K562 (cell line): Measurements from ENCODE around the gene PEBP1. TPM values are rescaled to one million over a fixed set of nuclear protein-coding genes. Genes with fewer than 3 reads are reported as not detected.

Source experiments
- ATAC-seq: fragments of 200-7000 bp; cut with Tn5 transposase; 3 replicates; pipeline ENCODE4 v1.9.1; 2020; ENCODE audit warnings: moderate library complexity
- BruUV-seq: library from RNA; stranded (reverse); fragments of 400-500 nt; replicated peaks from 2 replicates; lab custom pipeline; 2021; lab: Mats Ljungman, UMichigan
- CTCF ChIA-PET: fragments of 300-600 bp; formaldehyde crosslinking; extraction: SDS; loops from one replicate; lab custom pipeline; 2021; ENCODE audit warnings: low intra/inter-chr PET ratio; lab: Yijun Ruan, JAX
- POLR2A ChIA-PET: fragments of 300-600, 350-650 bp; sonication (Branson Sonifier 250); formaldehyde crosslinking; extraction: SDS; loops from one replicate; lab custom pipeline; 2021; ENCODE audit warnings: antibody characterized with exemption, inconsistent platforms; lab: Yijun Ruan, JAX
- DNase-seq, 4 experiments: peaks; one replicate each; pipeline versions ENCODE4 v3.0.0 to v3.0.0-alpha.2; 2011 to 2018; ENCODE audit warnings: low spot score in 3 of 4, mixed read lengths in 3 of 4; ENCODE audit errors: extremely low read depth in 1 of 4
- FAIRE-seq: peaks from 2 replicates; lab custom pipeline; 2011; peaks lifted over from hg19 to GRCh38; lab: Jason Lieb, UNC
- H2AFZ ChIP-seq: 2 replicates; pipeline ENCODE4 v1.6.0; 2011; ENCODE audit warnings: low read depth, low read length, control low read depth, inconsistent platforms
- H3K27ac ChIP-seq: fragments of 200-600 bp; 3 replicates; pipeline ENCODE4 v1.8.0; 2011; ENCODE audit warnings: low read depth, mild to moderate bottlenecking, control low read depth, inconsistent platforms, low read length, moderate library complexity, mixed read lengths; ENCODE audit errors: extremely low read depth
- H3K27me3 ChIP-seq, 2 experiments: fragments of 300-600 bp in 1 of 2; 2 replicates in 1 of 2; 3 replicates in 1 of 2; pipeline versions ENCODE4 v1.6.0 to v1.8.0; 2011; ENCODE audit warnings: inconsistent platforms in 2 of 2, low read length in 2 of 2, mild to moderate bottlenecking in 1 of 2, mixed read lengths in 1 of 2, moderate library complexity in 1 of 2; ENCODE audit not compliant: control insufficient read depth in 2 of 2, insufficient read depth in 2 of 2
- H3K36me3 ChIP-seq: fragments of 300-600 bp; 3 replicates; pipeline ENCODE4 v1.8.0; 2011; ENCODE audit warnings: mild to moderate bottlenecking, low read length, inconsistent platforms; ENCODE audit not compliant: control insufficient read depth, insufficient read depth
- H3K4me1 ChIP-seq, 2 experiments: fragments of 200-600 bp in 1 of 2; replicated peaks in 1 of 2; 2 replicates in 1 of 2; 3 replicates in 1 of 2; pipeline versions ENCODE4 v1.5.1 to v1.8.0; 2011; ENCODE audit warnings: inconsistent platforms in 2 of 2, low read length in 2 of 2, mild to moderate bottlenecking in 1 of 2, mixed read lengths in 1 of 2, moderate library complexity in 1 of 2; ENCODE audit not compliant: control insufficient read depth in 2 of 2, insufficient read depth in 2 of 2
- H3K4me2 ChIP-seq: 2 replicates; pipeline ENCODE4 v1.6.1; 2011; ENCODE audit warnings: low read length, control low read depth, inconsistent platforms, mixed read lengths; ENCODE audit not compliant: insufficient read depth
- H3K4me3 ChIP-seq: fragments of 200-600 bp; sonication (generic), shearing (Covaris generic); 2 replicates; pipeline ENCODE4 v1.5.1; 2016; ENCODE audit warnings: control low read depth, inconsistent platforms
- H3K79me2 ChIP-seq: fragments of 200-600 bp; 3 replicates; pipeline ENCODE4 v1.8.0; 2011; ENCODE audit warnings: low read length, inconsistent platforms; ENCODE audit not compliant: control insufficient read depth, insufficient read depth
- H3K9ac ChIP-seq, 2 experiments: 2 replicates each; pipeline versions ENCODE4 v1.6.0 to v1.6.1; 2011; ENCODE audit warnings: low read depth in 2 of 2, low read length in 2 of 2, control low read depth in 1 of 2, inconsistent platforms in 1 of 2, mild to moderate bottlenecking in 1 of 2, mixed read lengths in 1 of 2; ENCODE audit not compliant: insufficient read depth in 1 of 2
- H3K9me1 ChIP-seq: one replicate; pipeline ENCODE4 v1.6.0; 2011; ENCODE audit warnings: inconsistent platforms, mild to moderate bottlenecking, low read length, moderate library complexity; ENCODE audit not compliant: control insufficient read depth, insufficient read depth
- H3K9me3 ChIP-seq: replicated peaks from 2 replicates; pipeline ENCODE4 v1.5.1; 2011; ENCODE audit warnings: low read depth, low read length, inconsistent platforms; ENCODE audit not compliant: control insufficient read depth, insufficient read depth
- H4K20me1 ChIP-seq: replicated peaks from 2 replicates; pipeline ENCODE4 v1.6.1; 2011; ENCODE audit warnings: low read length, inconsistent platforms, mixed read lengths; ENCODE audit not compliant: control insufficient read depth, insufficient read depth
- HDAC8 ChIP-seq: fragments of 450-650 bp; IDR thresholded peaks from 2 replicates; pipeline ENCODE4 v1.6.1; 2016; ENCODE audit warnings: mild to moderate bottlenecking, missing genetic modification characterization, moderate library complexity, missing compliant biosample characterization
- NONO ChIP-seq, 2 experiments: fragments of 200-400 bp in 1 of 2; fragments of 450-650 bp in 1 of 2; formaldehyde crosslinking in 1 of 2; IDR thresholded peaks; 2 replicates each; pipeline ENCODE4 v1.6.1; 2017; ENCODE audit warnings: low read depth in 2 of 2, mild to moderate bottlenecking in 2 of 2, moderate library complexity in 2 of 2, low read length in 1 of 2
- PHB2 ChIP-seq: fragments of 450-650 bp; IDR thresholded peaks from 2 replicates; pipeline ENCODE4 v1.6.1; 2017; ENCODE audit warnings: low read depth
- U2AF1 ChIP-seq: fragments of 200-400 bp; formaldehyde crosslinking; optimal IDR thresholded peaks from 2 replicates; pipeline ENCODE3; 2017; ENCODE audit warnings: mild to moderate bottlenecking, low read depth, low read length, moderate library complexity
- ZBTB2 ChIP-seq: fragments of 450-650 bp; IDR thresholded peaks from 2 replicates; pipeline ENCODE4 v1.6.1; 2016; ENCODE audit warnings: antibody characterized with exemption
- ZFPM2 ChIP-seq: fragments of 250-450 bp; sonication (Bioruptor Pico); IDR thresholded peaks from 2 replicates; pipeline ENCODE4 v1.5.1; 2022; ENCODE audit warnings: mild to moderate bottlenecking
- ZNF408 ChIP-seq: fragments of 250-450 bp; sonication (Bioruptor Pico); IDR thresholded peaks from 2 replicates; pipeline ENCODE4 v1.4.0; 2020; ENCODE audit warnings: low read depth, mild to moderate bottlenecking, moderate library complexity
- ZNF76 ChIP-seq: fragments of 250-450 bp; sonication (Bioruptor Pico); IDR thresholded peaks from 2 replicates; pipeline ENCODE4 v1.4.0; 2020; ENCODE audit warnings: mild to moderate bottlenecking, moderate library complexity, borderline replicate concordance
- WGBS: fragments of 100-300 bp; shearing (Covaris generic); methylation state at CpG from one replicate; pipeline ENCODE4 v1.1.6; 2016; ENCODE audit warnings: low coverage, mixed read lengths; ENCODE audit not compliant: insufficient coverage; ENCODE audit errors: missing lambda C conversion rate; 5-methylcytosine and 5-hydroxymethylcytosine counted together
- in situ Hi-C: fragments of 300-500 bp; cut with MboI; formaldehyde crosslinking; loops from 4 replicates; pipeline ENCODE4 v1.15.0; 2018; ENCODE audit warnings: inconsistent platforms, mixed read lengths
- intact Hi-C: fragments of 100-400 bp; cut with micrococcal nuclease; formaldehyde crosslinking; loops from 2 replicates; pipeline ENCODE4 v1.14.2; 2022
- polyA plus RNA-seq, 8 experiments: library from polyadenylated mRNA; depleted of rRNA in 4 of 8; stranded (reverse) in 5 of 8; unstranded in 3 of 8; fragments of >200 nt; fragmentation: Nextera tagmentation in 2 of 8; fragmentation: Illumina TruSeq in 1 of 8; extraction: Ambion mirVana in 2 of 8; extraction: Trizol in 1 of 8; gene quantifications; 2 replicates each; pipeline versions ENCODE4 v1.2.1 to v1.2.3, GENCODE V29; 2011 to 2014; ENCODE audit warnings: inconsistent platforms in 1 of 8, missing spikeins in 1 of 8
- total RNA-seq, 7 experiments: library from RNA; depleted of rRNA in 6 of 7; stranded (reverse); fragments of >200 nt in 6 of 7; fragmentation: Illumina TruSeq in 2 of 7; extraction: Trizol in 2 of 7; gene quantifications; 2 replicates each; pipeline versions ENCODE4 v1.2.1 to v1.2.3, GENCODE V29; 2011 to 2021; ENCODE audit warnings: low replicate concordance in 1 of 7
- TF ChIP-seq, protein P1 (sequence below): sonication (generic); formaldehyde crosslinking; IDR thresholded peaks from 2 replicates; pipeline ENCODE4 v1.8.0; 2022; ENCODE audit warnings: mild to moderate bottlenecking, low read depth, missing genetic modification reagents
- TF ChIP-seq, protein P2 (sequence below): fragments of 250-450 bp; sonication (Bioruptor Pico); IDR thresholded peaks from 2 replicates; pipeline ENCODE4 v1.5.1; 2021; ENCODE audit warnings: mild to moderate bottlenecking

The PEBP1 gene
- total and polyA plus RNA-seq, 9 of the 15 experiments (the other 6 are each of a cell fraction or from before 2014, with no cell fraction given), result 77.3 to 207 (median 153) TPM

DNA sequence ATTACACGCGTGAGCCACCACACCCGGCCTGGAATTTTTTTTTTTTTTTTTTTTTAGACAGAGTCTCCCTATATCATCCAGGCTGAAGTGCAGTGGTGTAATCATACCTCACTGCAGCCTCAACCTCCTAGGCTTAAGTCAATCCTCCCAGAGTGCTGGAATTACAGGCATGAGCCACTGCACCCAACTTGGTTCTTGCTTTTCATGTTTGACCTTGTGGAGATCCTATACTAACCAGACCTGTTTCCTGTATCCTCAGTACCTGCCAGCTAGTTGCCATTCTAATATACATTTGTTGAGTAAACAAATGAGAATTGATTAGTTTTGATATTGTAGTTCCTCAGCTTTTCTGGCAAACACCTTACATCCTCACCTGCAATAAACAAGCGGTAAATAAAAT is 28.9 kb upstream of the PEBP1 start:
- BruUV-seq, result no TSS peak
- Histone ChIP-seq H3K4me2 (no peak overlapping the region), H3K36me3 (no peaks in the 10 kb centered on the region), H3K9ac (no peak overlapping the region), H3K27me3 (peaks cover 11 to 25% of the 10 kb centered on the region in 2 experiments; a peak in 4 of 5 replicates), H2AFZ (no peak overlapping the region), H3K4me1 (peaks cover 0 to 15% of the 10 kb centered on the region in 2 experiments; a peak in 3 of 5 replicates), H3K79me2 (no peaks in the 10 kb centered on the region), H3K4me3 (no peak overlapping the region), H3K9me3 (no peaks in the 10 kb centered on the region), H3K27ac (no peak overlapping the region), H4K20me1 (no peaks in the 10 kb centered on the region), H3K9me1 (no peaks in the 10 kb centered on the region)
- TF ChIP-seq ZFPM2 (CRISPR knock-in tag), result no peak
- ATAC-seq (no peak), DNase-seq (no peak), FAIRE-seq (no peak)
- ChIA-PET CTCF (no interaction called here), POLR2A (no interaction called here)
- intact Hi-C loops (no loop called here), in situ Hi-C loops (no loop called here)
- 47% methylated on average over 3 of the region's 4 CpGs for WGBS

- H3K4me2 ChIP-seq, result no peak overlapping the region
- in situ Hi-C loops (no loop called here), intact Hi-C loops (no loop called here)
- H3K79me2 ChIP-seq, result no peaks in the 10 kb centered on the region
- 48% methylated on average over 8 of the region's 8 CpGs for WGBS
- H3K36me3 ChIP-seq, result no peaks in the 10 kb centered on the region
- no peak overlapping the region for H3K27ac ChIP-seq
- peaks cover 4 to 19% of the 10 kb centered on the region in 2 experiments; a peak in 4 of 5 replicates for H3K27me3 ChIP-seq
- no peak overlapping the region for H3K4me3 ChIP-seq
- H3K9me1 ChIP-seq, result no peaks in the 10 kb centered on the region
- FAIRE-seq, result no peak
- H3K9ac ChIP-seq, result no peak overlapping the region
- peaks cover 0 to 15% of the 10 kb centered on the region in 2 experiments; a peak in 3 of 5 replicates for H3K4me1 ChIP-seq
- ChIA-PET CTCF (no interaction called here), POLR2A (interaction anchor here (0.8 kb wide), 1 partner anchor 16 kb away, joined by 3 read pairs; no protein-coding TSS in a partner anchor)
- no peaks in the 10 kb centered on the region for H4K20me1 ChIP-seq
- ATAC-seq, result no peak
- BruUV-seq, result no TSS peak
- H3K9me3 ChIP-seq, result no peaks in the 10 kb centered on the region
- no peak overlapping the region for H2AFZ ChIP-seq
- DNase-seq, result no peak
- TF ChIP-seq, protein P1, sequence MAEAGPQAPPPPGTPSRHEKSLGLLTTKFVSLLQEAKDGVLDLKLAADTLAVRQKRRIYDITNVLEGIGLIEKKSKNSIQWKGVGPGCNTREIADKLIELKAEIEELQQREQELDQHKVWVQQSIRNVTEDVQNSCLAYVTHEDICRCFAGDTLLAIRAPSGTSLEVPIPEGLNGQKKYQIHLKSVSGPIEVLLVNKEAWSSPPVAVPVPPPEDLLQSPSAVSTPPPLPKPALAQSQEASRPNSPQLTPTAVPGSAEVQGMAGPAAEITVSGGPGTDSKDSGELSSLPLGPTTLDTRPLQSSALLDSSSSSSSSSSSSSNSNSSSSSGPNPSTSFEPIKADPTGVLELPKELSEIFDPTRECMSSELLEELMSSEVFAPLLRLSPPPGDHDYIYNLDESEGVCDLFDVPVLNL (CRISPR knock-in tag), result no peak
- no peak for TF ChIP-seq HDAC8
- no peak for TF ChIP-seq NONO (IDR thresholded peaks at IDR 0.05; ENCODE audit: low read depth in 2 of 2, low read length in 1 of 2)
- TF ChIP-seq U2AF1, result no peak
- TF ChIP-seq ZNF408 (CRISPR knock-in tag), result no peak
- no peak for TF ChIP-seq ZNF76 (CRISPR knock-in tag)
- TF ChIP-seq PHB2, result no peak
- TF ChIP-seq, protein P2, sequence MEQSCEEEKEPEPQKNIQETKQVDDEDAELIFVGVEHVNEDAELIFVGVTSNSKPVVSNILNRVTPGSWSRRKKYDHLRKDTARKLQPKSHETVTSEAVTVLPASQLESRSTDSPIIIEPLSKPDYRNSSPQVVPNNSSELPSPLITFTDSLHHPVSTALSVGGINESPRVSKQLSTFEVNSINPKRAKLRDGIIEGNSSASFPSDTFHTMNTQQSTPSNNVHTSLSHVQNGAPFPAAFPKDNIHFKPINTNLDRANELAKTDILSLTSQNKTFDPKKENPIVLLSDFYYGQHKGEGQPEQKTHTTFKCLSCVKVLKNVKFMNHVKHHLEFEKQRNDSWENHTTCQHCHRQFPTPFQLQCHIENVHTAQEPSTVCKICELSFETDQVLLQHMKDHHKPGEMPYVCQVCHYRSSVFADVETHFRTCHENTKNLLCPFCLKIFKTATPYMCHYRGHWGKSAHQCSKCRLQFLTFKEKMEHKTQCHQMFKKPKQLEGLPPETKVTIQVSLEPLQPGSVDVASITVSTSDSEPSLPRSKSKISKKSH (CRISPR knock-in tag), result no peak
- TF ChIP-seq ZBTB2, result no peak
Observed at GRCh38 chr12:118107694-118108093, 28.2 kb upstream of the PEBP1 start.
